ENCODE measurements around the gene TBX4.

DNA sequence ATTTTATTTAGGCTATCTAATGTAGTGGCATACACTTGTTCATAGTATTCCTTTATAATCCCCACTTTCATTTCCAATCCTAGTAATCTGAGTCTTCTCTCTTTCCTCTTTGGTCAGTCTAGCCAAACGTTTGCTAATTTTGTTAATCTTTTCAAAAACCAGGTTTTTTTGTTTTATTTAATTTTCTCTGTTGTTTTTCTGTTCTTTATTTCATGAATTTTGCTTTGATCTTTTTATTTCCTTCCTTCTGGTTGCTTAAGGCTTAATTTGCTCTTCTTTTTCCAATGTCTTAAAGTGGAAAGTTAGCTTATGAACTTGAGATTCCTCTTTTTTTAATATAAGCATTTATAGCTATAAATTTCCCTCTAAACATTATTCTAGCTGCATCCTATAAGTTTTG is 69.9 kb downstream of the TBX4 start:
- no peak for TF ChIP-seq CREB1 (IDR thresholded peaks at IDR 0.05; ENCODE audit: low read depth)
- TF ChIP-seq YY1 (IDR thresholded peaks at IDR 0.05; ENCODE audit: low read depth), result no peak
- no peak for TF ChIP-seq EGR1 (IDR thresholded peaks at IDR 0.05)
- TF ChIP-seq, protein P1, sequence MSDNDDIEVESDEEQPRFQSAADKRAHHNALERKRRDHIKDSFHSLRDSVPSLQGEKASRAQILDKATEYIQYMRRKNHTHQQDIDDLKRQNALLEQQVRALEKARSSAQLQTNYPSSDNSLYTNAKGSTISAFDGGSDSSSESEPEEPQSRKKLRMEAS (IDR thresholded peaks at IDR 0.05), result no peak
- no peak for TF ChIP-seq EP300 (IDR thresholded peaks at IDR 0.05; ENCODE audit: borderline replicate concordance)
- TF ChIP-seq ZBTB7A (IDR thresholded peaks at IDR 0.05; ENCODE audit: low read depth), result no peak
- TF ChIP-seq TCF12 (IDR thresholded peaks at IDR 0.05; ENCODE audit: low read depth), result no peak
- no peak for TF ChIP-seq RAD21 (IDR thresholded peaks at IDR 0.05; ENCODE audit: low read depth)

Data from Ishikawa (cell line).